GM10847 (cell line): ENCODE measurements around the gene SPTBN4.

Source experiments
- POLR2A ChIP-seq: IDR thresholded peaks from 2 replicates; pipeline ENCODE4 v1.6.1; 2011; ENCODE audit not compliant: insufficient read length; ENCODE audit errors: extremely low read depth

SPTBN4 gene

DNA sequence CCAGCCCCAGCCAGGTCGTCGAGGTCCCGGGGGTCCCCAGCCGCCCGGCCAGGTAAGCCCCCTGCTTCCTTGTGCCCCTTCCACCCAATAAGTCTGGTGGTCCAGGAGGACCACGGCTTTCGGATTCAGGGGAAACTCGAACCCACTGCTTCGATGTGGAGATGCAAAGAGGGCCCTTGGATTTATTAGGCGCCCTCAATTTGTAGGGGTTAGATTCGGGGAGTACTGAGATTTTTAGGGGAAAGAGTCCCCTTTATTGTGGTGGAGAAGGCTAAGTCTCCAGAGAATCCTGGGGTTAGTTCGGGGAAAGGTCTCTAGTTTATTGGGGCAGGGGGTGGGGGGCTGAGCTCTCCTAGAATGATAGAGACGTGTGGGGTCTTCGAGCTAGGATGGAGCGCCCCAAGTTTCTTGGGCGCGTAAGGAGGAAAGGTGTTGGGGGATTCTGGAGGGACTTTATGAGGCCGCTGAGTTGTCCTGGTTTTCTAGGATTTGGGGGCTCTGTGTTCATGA lies 130.6 kb downstream of the SPTBN4 start:
- no peak for TF ChIP-seq POLR2A

DNA sequence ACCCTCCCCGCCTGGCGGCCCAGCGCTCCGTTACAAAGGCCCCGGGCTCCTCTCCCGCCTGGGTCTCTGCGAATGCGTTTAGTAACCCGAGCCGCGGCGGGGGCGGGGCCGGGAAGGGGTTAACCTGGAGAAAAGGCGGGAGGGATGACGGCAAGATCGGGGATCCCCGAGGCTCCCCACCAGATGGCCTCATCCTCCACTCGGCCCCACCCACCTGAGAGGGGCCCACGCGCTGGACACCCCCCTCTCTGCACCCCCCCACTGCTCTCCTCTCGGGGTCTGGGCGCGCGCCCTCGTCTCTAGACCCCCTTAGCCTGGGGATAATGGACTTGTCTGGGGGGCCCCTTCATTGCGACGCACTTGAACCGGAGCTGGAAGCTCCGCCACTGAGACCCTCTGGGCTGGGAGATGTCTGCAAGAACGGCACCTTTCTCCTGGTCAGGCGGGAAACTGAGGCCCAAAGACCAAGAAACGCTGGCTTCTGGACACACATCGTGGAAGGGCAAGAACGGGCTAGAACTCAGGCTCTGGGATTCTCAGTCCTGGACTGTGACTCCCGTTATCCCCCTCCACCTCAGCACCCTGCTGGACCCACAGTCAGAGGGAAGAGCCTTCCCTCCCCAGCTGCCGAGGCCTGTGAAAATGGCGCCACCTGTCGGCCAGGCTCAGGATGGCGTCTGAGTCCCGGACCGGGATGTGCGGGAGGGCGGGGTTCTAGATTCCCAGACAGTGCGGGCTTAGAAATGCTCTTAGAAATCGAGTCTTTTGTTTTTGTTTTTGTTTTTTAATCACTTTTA lies 131.5 kb downstream of the SPTBN4 start:
- no peak for TF ChIP-seq POLR2A

DNA sequence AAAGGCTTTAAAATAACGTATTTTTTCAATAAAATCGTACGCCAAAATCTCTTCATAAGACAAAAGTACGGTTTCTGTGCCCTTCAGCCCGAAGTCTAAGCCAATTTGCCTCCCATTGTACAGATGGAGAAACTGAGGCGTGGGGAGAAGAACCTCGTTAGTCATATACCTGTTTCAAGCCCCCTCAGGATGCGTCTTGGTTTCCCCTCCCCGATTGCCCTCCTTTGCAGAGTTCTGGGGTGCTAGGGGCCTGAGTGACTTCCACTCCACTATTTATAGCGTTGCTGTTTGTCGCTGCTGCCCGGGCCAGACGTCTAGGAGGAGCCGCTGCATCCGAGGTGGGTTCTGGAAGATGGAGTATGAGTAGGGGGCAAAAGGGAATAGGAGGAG lies 132.1 kb downstream of the SPTBN4 start:
- TF ChIP-seq POLR2A, result no peak

DNA sequence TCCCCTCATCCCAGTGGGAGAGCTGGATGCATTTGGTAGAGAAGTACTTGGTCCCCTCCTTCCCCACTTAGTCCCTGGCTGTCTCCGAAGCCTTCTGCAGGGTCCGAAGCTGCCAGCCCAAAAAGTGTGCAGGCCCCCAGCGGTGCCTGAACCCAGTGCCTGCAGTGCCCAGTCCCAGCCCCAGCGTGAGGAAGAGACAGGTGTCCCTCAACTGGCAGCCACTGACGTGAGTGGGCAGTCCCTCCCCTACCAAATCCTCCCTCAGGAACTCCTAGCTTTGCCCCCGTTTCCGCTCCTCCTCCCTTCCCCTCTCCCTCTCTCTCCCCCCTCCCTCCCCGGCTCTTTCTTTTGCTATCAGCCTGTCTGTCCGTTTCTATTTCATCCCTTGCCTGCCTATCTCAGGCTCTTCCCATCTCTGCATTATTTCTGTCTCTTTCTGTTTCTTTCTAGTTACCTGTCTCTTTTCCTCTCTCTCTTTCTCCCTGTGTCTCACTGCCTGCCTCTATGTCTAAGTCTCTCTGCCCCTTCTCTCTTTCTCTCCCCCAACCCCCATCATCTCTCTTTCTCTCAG lies 132.6 kb downstream of the SPTBN4 start:
- TF ChIP-seq POLR2A, result no peak

DNA sequence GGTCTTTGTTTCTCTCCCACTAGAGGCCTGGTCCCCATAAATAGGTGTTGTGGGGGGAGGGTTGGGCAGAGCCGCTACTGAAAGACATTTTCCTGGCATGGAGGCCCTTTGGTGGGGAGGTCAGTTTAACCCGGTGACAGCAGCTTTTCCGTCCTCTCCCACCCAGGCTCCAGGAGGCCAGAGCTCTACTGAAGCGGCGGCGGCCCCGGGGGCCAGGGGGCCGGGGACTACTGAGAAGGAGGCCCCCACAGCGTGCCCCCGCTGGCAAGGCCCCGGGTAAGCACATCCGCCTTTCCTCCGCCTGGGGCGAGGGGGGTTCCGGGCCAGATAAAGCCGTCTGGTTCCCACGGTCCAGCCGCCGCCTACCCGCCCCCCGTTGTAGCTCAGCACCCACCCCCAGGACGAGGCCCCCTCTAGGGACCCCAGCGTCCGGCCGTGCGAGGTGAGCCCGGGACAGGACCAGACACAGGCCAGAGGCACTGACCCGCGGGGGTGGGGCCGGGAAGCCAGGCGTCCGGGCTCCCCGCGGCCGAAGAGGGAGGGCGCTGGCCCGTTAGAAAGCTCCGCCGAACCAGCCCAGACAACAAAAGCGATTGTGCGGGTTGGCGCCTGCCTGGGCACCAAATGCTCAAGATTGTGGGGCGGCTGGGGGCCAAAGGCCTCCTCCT lies 133.2 kb downstream of the SPTBN4 start:
- no peak for TF ChIP-seq POLR2A

DNA sequence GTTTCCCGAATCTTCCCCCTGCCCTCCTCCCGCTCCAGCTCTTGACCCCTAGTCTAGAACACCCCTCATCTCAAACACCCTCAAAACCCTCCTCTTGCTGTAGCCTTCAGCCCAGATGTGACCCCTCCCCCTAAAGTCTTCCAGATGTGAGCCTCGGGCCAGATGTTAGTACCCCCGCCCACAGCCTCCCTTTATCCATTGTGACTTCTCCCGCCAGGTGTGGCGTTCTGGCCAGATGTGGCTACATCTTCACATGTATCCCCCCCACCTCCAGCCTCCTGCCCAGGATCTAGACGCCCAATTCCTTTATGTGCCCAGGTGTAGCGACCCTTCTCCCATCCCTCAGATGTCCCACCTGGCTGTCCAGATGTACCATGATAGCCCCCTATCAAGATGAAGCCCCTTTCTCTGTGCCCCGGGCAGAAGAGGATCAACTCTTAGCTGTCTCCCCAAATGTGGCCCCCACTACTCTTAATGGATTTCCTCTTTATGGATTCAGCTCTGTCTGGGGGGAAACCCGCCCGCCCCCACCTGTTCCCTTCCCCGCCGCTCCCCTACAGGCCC lies 133.9 kb downstream of the SPTBN4 start:
- TF ChIP-seq POLR2A, result no peak

DNA sequence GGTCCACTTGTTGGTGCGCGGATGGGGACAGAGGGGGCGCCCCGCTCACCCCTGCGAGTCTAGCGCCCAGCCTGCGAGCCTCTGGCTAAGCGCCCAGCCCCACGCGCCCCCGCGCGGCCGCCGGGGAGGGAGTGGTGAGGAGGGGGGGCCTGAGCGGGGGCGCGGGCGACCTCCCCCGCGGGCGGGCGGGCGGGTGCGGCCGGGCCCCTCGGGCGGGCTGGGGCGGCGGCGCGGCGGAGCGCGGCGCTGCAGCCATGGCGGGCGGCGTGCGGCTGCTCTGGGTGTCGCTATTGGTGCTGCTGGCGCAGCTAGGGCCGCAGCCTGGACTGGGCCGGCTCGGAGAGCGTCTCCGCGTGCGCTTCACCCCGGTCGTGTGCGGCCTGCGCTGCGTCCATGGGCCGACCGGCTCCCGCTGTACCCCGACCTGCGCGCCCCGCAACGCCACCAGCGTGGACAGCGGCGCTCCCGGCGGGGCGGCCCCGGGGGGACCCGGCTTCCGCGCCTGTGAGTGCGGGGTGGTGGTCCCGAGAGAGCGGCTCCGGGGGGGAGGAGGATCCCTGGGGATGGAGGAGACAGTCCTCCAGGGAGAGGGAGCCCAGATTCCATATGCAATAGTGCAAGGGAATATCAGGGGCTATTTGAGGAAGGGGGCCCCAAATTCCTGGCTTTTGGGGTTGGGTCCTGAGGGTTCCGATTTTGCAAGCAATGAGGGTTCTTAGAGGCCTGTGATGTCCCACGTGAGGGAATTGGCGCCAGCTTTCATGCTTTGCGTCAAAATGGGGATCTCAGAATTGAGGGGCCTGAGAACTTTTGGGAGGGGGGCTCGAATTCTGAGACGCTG lies 134.6 kb downstream of the SPTBN4 start, which contains the start of gene LTBP4:
Gene LTBP4 (plus strand): TSS at position 236 of the 841 bp plus-strand sequence. CDS start 19 bp downstream, at position 255.
- TF ChIP-seq POLR2A, result no peak

DNA sequence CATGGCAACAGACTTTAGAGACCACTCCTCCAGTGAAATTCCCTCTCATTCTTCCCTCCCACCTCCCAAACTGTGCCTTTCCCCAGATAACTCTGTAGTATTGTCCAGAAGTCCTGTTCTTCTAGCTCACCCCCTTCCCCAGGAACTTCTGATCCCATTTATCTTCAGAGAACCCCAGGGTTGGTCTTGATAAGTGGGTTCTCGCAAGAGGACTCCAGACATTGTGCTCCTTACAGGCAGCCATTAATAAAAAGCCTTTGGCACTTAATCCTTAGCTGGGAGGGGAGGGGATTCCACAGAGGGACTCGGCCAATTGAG lies 136.2 kb downstream of the SPTBN4 start:
- TF ChIP-seq POLR2A, result no peak

DNA sequence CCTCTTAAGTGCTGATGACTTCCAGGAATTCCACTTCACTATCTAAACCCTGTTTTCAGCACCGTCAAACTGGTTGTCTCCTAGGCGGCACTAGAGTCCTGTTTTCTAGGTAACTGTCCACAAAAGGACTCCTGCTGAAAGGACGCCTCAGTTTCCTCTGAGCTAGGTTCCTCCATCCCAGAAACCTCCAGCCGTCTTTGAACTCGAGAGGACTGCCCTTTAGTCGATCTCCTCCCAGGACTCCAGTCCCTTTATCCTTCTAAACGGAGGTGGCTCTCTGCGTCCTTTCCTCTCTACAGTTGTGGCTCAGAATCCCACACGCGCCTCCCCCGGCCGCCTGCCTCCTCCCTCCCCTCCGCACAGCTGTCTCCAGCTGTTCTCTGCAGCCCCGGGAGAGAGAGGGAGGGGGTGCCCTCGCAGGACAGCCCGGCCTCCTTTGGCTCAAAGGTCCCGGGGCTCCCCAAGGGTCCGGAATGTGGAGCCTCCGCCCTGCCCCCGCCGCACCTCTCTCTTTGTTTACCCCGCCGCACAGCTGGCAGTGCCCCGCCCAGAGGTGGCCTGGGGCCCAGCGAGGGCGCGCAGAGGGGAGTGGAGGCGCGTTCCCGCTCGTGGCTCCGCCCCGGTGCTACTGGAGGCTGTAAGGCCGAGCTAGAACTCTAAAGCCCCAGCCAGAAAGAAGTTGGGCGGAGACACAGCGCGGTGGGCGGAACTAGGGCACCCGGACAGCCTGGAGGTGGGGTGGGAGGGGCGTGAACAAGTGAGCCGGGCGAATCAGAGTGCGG lies 136.8 kb downstream of the SPTBN4 start:
- no peak for TF ChIP-seq POLR2A

DNA sequence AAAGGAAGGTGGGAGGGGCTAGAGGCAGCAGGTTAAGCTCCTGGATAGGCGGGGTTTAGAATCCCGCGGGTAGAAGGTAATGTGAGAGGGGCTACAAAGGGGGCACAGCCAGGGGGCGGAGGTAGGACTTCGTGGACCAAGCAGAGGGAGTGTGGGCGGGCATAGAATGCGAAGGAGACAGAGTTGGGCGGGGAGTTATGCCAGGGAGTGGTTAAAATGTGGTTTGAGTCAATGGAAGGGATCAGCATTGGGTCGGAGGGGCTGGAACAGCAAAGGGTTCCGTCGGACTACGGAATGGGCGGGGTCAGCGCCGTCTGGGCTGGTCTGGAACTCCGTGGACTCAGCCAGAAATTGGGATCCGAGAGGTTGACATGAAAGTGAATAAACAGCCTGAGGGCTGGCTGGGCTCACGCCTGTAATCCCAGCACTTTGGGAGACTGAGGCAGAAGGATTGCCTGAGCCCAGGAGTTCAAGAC lies 137.4 kb downstream of the SPTBN4 start:
- TF ChIP-seq POLR2A, result no peak

DNA sequence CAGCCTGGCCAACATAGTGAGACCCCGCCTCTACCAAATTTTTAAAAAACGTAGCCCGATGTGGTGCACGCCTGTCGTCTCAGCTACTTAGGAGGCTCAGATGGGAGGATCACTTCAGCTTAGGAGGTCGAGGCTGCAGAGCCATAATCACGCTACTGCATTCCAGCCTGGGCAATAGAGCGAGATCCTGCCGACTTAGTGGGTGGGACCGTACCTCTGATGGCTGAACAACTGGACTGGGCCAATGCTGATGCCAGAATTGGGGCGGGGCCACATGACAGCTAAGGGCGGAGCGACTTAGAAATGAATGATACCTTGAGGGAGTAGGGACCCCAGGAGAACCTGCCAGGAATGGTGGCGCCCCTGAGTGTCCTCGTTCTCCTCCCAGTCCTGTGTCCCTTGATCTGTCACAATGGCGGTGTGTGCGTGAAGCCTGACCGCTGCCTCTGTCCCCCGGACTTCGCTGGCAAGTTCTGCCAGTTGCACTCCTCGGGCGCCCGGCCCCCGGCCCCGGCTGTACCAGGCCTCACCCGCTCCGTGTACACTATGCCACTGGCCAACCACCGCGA lies 137.9 kb downstream of the SPTBN4 start:
- TF ChIP-seq POLR2A, result no peak

DNA sequence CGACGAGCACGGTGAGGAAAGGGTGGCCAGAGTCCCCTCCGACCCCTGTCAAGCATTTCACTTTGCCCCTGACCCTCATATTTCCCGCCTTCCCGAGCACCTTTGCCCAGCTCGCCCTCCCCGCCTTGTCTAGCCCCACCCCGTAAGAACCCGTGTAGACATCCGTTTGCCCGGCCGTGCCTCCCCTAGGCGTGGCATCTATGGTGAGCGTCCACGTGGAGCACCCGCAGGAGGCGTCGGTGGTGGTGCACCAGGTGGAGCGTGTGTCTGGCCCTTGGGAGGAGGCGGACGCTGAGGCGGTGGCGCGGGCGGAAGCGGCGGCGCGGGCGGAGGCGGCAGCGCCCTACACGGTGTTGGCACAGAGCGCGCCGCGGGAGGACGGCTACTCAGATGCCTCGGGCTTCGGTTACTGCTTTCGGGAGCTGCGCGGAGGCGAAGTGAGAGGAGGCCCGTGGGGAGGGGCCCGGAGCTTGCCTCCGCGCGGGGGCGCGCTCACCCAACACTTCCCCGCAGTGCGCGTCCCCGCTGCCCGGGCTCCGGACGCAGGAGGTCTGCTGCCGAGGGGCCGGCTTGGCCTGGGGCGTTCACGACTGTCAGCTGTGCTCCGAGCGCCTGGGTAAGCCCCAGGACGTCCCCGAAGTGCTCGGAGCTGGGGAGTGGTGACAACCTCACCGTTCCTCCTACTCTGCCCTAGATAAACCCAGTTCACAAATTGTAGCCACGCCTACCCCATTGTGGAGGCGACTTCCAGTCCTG lies 138.6 kb downstream of the SPTBN4 start:
- TF ChIP-seq POLR2A, result peak; percentile 18
